PC-9 (cell line): ENCODE measurements around the gene NPTX1. TPM values are rescaled to one million over a fixed set of nuclear protein-coding genes. Genes with fewer than 3 reads are reported as not detected.
A peak's percentile ranks its signal among the peaks of the same experiment; 100 is the strongest.

Experiments
- BruUV-seq: library from RNA; stranded (reverse); fragments of 400-500 nt; replicated peaks from 2 replicates; lab custom pipeline; 2021; lab: Mats Ljungman, UMichigan
- CTCF ChIA-PET: fragments of 300-600 bp; sonication (Branson Sonifier 250); formaldehyde crosslinking; loops from one replicate; lab custom pipeline; 2022; ENCODE audit warnings: antibody characterized with exemption; lab: Charles Lee
- POLR2A ChIA-PET: fragments of 300-600 bp; sonication (Branson Sonifier 250); formaldehyde crosslinking; loops from one replicate; lab custom pipeline; 2022; ENCODE audit warnings: antibody characterized with exemption; ENCODE audit not compliant: unreplicated experiment; lab: Charles Lee
- DNase-seq, 2 experiments: peaks; one replicate each; pipeline versions ENCODE4 v3.0.0 to v3.0.0-alpha.2; 2015 to 2022; ENCODE audit warnings: mixed read lengths in 1 of 2
- H2AFZ ChIP-seq: fragments of 200-600 bp; sonication (generic); 2 replicates; pipeline ENCODE4 v1.8.1; 2017; ENCODE audit warnings: antibody characterized with exemption
- H3F3A ChIP-seq: fragments of 200-600 bp; sonication (generic); 2 replicates; pipeline ENCODE4 v1.8.1; 2017; ENCODE audit warnings: antibody characterized with exemption, mild to moderate bottlenecking, low read depth; ENCODE audit not compliant: insufficient read depth
- H3K27ac ChIP-seq: fragments of 200-600 bp; sonication (generic); 2 replicates; pipeline ENCODE4 v1.6.1; 2016; ENCODE audit warnings: mixed run types
- H3K27me3 ChIP-seq: fragments of 200-600 bp; sonication (generic); 2 replicates; pipeline ENCODE4 v1.6.1; 2016; ENCODE audit warnings: low read depth, mixed run types; ENCODE audit not compliant: insufficient read depth
- H3K36me3 ChIP-seq: fragments of 200-600 bp; sonication (generic); 2 replicates; pipeline ENCODE4 v1.6.1; 2016; ENCODE audit warnings: low read depth, mixed run types
- H3K4me1 ChIP-seq: fragments of 200-600 bp; sonication (generic); replicated peaks from 2 replicates; pipeline ENCODE4 v1.6.1; 2016; ENCODE audit warnings: mixed run types; ENCODE audit not compliant: insufficient read depth
- H3K4me2 ChIP-seq: fragments of 200-600 bp; sonication (generic); 2 replicates; pipeline ENCODE4 v1.6.1; 2017; ENCODE audit warnings: mixed run types
- H3K4me3 ChIP-seq: fragments of 200-600 bp; sonication (generic); 2 replicates; pipeline ENCODE4 v1.6.1; 2016; ENCODE audit warnings: mixed run types
- H3K79me2 ChIP-seq: fragments of 200-600 bp; sonication (generic); 2 replicates; pipeline ENCODE4 v1.6.1; 2017; ENCODE audit warnings: low read depth, mixed run types
- H3K9me2 ChIP-seq: fragments of 200-600 bp; sonication (generic); 2 replicates; pipeline ENCODE4 v1.8.1; 2017; ENCODE audit warnings: mild to moderate bottlenecking; ENCODE audit not compliant: insufficient read depth
- H3K9me3 ChIP-seq: fragments of 200-600 bp; sonication (generic); 2 replicates; pipeline ENCODE4 v1.8.1; 2016; ENCODE audit warnings: low read depth; ENCODE audit not compliant: insufficient read depth
- H4K20me1 ChIP-seq: fragments of 200-600 bp; sonication (generic); 2 replicates; pipeline ENCODE4 v1.8.1; 2017; ENCODE audit not compliant: insufficient read depth
- EZH2 ChIP-seq: fragments of 200-600 bp; sonication (generic); IDR thresholded peaks from 2 replicates; pipeline ENCODE4 v1.8.0; 2017; ENCODE audit warnings: antibody characterized with exemption, low read depth
- intact Hi-C: fragments of 100-400 bp; cut with micrococcal nuclease; formaldehyde crosslinking; loops from one replicate; pipeline ENCODE4 v1.10.0; 2022; ENCODE audit not compliant: unreplicated experiment
- total RNA-seq: library from RNA; stranded (reverse); gene quantifications from 2 replicates; pipeline ENCODE4 v1.2.3, GENCODE V29; 2021
- TF ChIP-seq, protein P1 (sequence below): fragments of 200-600 bp; sonication (generic); conservative IDR thresholded peaks from 2 replicates; pipeline ENCODE4 v1.6.1; 2017; ENCODE audit warnings: mixed run types, antibody characterized with exemption, mild to moderate bottlenecking, moderate library complexity

Gene NPTX1
- total RNA-seq, 1 experiment from 2014 or later = 6.9 TPM

GRCh38 chr17:80502578-80502877, 26.1 kb upstream of the NPTX1 start:
- Histone ChIP-seq H3K9me2 (no peaks in the 10 kb centered on the region), H3K4me3 (no peak overlapping the region), H3K27me3 (peaks cover 30% of the 10 kb centered on the region; the same call in 1 of the 2 replicates), H3K79me2 (no peaks in the 10 kb centered on the region), H2AFZ (no peak overlapping the region), H3K36me3 (no peaks in the 10 kb centered on the region), H3K27ac (no peak overlapping the region), H4K20me1 (no peaks in the 10 kb centered on the region), H3K4me1 (no peaks in the 10 kb centered on the region), H3K4me2 (no peak overlapping the region), H3K9me3 (no peaks in the 10 kb centered on the region), H3F3A (no peaks in the 10 kb centered on the region)
- BruUV-seq = no TSS peak
- intact Hi-C loops = no loop called here
- ChIA-PET POLR2A (no interaction called here), CTCF (no interaction called here)
- TF ChIP-seq, protein P1, sequence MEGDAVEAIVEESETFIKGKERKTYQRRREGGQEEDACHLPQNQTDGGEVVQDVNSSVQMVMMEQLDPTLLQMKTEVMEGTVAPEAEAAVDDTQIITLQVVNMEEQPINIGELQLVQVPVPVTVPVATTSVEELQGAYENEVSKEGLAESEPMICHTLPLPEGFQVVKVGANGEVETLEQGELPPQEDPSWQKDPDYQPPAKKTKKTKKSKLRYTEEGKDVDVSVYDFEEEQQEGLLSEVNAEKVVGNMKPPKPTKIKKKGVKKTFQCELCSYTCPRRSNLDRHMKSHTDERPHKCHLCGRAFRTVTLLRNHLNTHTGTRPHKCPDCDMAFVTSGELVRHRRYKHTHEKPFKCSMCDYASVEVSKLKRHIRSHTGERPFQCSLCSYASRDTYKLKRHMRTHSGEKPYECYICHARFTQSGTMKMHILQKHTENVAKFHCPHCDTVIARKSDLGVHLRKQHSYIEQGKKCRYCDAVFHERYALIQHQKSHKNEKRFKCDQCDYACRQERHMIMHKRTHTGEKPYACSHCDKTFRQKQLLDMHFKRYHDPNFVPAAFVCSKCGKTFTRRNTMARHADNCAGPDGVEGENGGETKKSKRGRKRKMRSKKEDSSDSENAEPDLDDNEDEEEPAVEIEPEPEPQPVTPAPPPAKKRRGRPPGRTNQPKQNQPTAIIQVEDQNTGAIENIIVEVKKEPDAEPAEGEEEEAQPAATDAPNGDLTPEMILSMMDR = no peak
- no peak for TF ChIP-seq EZH2
- DNase-seq = no peak

DNA sequence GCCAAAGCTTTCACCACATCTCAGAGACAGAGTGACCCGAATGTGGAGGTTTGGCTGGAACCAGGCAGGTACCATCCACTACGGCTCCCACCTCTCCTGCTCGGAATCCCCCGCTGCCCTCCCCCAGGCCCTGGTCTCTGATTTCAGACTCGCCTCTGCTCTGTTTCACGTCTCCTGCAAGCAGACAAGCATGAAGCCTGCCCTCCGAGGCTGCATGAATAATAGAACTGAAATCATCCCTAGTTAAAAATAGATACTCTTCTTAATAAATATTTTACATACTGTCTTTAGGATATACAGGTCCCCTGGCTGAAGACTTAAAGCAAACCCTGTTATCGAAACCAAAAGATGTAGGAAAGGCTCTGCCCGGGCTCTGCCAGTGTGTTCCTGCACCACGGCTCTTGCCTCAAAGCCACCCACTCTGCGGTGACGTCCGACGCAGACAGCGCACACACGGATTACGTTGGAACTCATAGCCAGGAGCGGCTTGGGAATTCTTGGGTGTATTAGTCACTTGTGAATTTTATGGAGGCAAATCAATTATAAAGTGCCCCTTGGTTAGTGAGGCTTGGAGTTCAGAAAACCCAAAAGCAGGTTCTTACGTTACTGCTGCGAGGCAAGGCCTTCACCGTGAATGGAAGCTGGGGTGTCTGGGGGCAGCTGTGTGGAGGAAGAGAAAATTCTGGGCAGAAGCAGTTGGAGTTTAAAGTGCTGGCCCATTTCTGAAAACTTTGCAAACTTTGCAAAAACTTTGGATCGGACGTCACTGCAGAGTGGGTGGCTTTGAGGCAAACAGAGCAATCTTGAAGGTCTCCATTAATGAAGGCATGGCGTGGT, 25.6 kb upstream of the NPTX1 start:
- no peaks in the 10 kb centered on the region for H3K36me3 ChIP-seq
- peak in 1 of 2 experiments; percentile 45 for DNase-seq
- H2AFZ ChIP-seq = no peak overlapping the region
- no peaks in the 10 kb centered on the region for H3K79me2 ChIP-seq
- no peaks in the 10 kb centered on the region for H3K9me3 ChIP-seq
- ChIA-PET CTCF (interaction anchor here (0.7 kb wide), 1 partner anchor 185 kb away, joined by 3 read pairs; no protein-coding TSS in a partner anchor), POLR2A (no interaction called here)
- intact Hi-C loops = no loop called here
- no peak overlapping the region for H3K4me3 ChIP-seq
- BruUV-seq = no TSS peak
- no peak overlapping the region for H3K27ac ChIP-seq
- H3K4me2 ChIP-seq = no peak overlapping the region
- no peaks in the 10 kb centered on the region for H3K9me2 ChIP-seq
- H3K4me1 ChIP-seq = no peaks in the 10 kb centered on the region
- no peaks in the 10 kb centered on the region for H3F3A ChIP-seq
- no peak for TF ChIP-seq EZH2
- TF ChIP-seq, protein P1 = no peak
- no peaks in the 10 kb centered on the region for H4K20me1 ChIP-seq
- H3K27me3 ChIP-seq = peaks cover 25% of the 10 kb centered on the region; the same call in 1 of the 2 replicates

DNA sequence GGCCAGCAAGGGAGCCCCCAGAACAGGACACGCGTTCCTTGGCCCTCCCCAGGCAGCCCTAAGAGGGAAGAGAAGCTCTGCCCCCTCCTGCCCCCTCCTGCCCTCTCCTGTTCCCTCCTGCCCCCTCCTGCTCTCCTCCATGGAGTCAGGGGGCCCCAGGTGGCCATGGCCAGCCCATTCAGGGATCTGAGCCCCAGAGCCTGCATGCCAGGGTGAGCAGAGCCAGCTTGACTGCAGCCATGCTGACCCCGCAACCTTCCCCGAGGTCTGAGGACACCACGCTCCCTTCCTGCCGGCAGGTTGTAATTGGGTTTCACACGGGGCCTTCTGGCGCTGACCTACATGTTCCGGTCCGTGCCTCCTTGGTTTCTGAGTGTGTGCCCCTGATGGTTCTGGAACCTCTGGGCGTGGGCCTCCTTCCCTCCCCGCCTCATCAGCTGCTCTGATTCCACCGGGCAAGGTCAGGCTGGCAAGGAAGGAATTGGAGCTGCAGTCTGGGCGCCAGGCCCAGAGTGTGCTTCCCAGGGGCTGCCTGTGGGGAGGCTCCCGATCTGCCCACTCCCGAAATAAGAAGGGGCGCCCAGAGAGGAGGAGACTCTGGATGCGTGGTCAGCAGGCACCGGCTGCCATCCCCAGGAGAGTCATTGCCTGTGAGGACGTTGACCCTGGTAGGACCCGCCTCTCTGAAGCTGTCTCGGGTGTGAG, 23.7 kb upstream of the NPTX1 start:
- Histone ChIP-seq H3K79me2 (no peaks in the 10 kb centered on the region), H3K27me3 (peaks cover 8% of the 10 kb centered on the region; the same call in 1 of the 2 replicates), H2AFZ (no peak overlapping the region), H3K4me3 (no peak overlapping the region), H3F3A (no peaks in the 10 kb centered on the region), H3K9me3 (no peaks in the 10 kb centered on the region), H3K27ac (no peak overlapping the region), H3K4me1 (no peaks in the 10 kb centered on the region), H4K20me1 (no peaks in the 10 kb centered on the region), H3K4me2 (no peak overlapping the region), H3K9me2 (no peaks in the 10 kb centered on the region), H3K36me3 (no peaks in the 10 kb centered on the region)
- no TSS peak for BruUV-seq
- intact Hi-C loops = no loop called here
- ChIA-PET POLR2A (no interaction called here), CTCF (no interaction called here)
- DNase-seq = no peak
- TF ChIP-seq, protein P1 = no peak
- TF ChIP-seq EZH2 = no peak
